Measurements from ENCODE around the gene TIFAB.

TIFAB gene

GRCh38 chr5:135481909-135482311 is 29.8 kb upstream of the TIFAB start:
- no peak for DNase-seq

- no peak for DNase-seq
Measured at GRCh38 chr5:135481387-135481786, 29.2 kb upstream of the TIFAB start.

GRCh38 chr5:135480511-135480910 is 28.4 kb upstream of the TIFAB start:
- DNase-seq = no peak

- no peak for DNase-seq
Measured at GRCh38 chr5:135478938-135479337, 26.8 kb upstream of the TIFAB start.

GRCh38 chr5:135477613-135478066 is 25.5 kb upstream of the TIFAB start:
- DNase-seq = no peak

GRCh38 chr5:135476615-135477581 is 24.7 kb upstream of the TIFAB start:
- DNase-seq = no peak

- DNase-seq = no peak
Measured at GRCh38 chr5:135473956-135474670, 22.0 kb upstream of the TIFAB start.

GRCh38 chr5:135472141-135472540 is 20.0 kb upstream of the TIFAB start:
- no peak for DNase-seq

GRCh38 chr5:135471726-135472125 is 19.6 kb upstream of the TIFAB start:
- DNase-seq = no peak

- DNase-seq = no peak
Measured at GRCh38 chr5:135469911-135470310, 17.8 kb upstream of the TIFAB start.

GRCh38 chr5:135468541-135468940 is 16.4 kb upstream of the TIFAB start:
- no peak for DNase-seq

- DNase-seq = no peak
Measured at GRCh38 chr5:135467871-135468485, 15.8 kb upstream of the TIFAB start.

- no peak for DNase-seq
Measured at GRCh38 chr5:135467051-135467625, 15.0 kb upstream of the TIFAB start.

- peak in 1 of 2 experiments; percentile 30 for DNase-seq
Measured at GRCh38 chr5:135466178-135467050, 14.3 kb upstream of the TIFAB start.

GRCh38 chr5:135465391-135466122 is 13.4 kb upstream of the TIFAB start:
- DNase-seq = no peak

GRCh38 chr5:135462304-135462703 is 10.2 kb upstream of the TIFAB start:
- DNase-seq = peak; percentile 24 to 52

- no peak for DNase-seq
Measured at GRCh38 chr5:135461481-135462151, 9.5 kb upstream of the TIFAB start.

GRCh38 chr5:135460246-135461033 is 8.3 kb upstream of the TIFAB start:
- no peak for DNase-seq

- no peak for DNase-seq
Measured at GRCh38 chr5:135458921-135459331, 6.8 kb upstream of the TIFAB start.

GRCh38 chr5:135458356-135458755 is 6.2 kb upstream of the TIFAB start:
- no peak for DNase-seq

Measured in SW 1271 (cell line).